B cell (primary cell): Measurements from ENCODE around the gene BUB1B. TPM values are rescaled to one million over a fixed set of nuclear protein-coding genes. Genes with fewer than 3 reads are reported as not detected.

Experiments used
- ATAC-seq: fragments of 200-7000 bp; cut with Tn5 transposase; one replicate; pipeline ENCODE4 v1.10.0; 2021; ENCODE audit warnings: low read depth, mild to moderate bottlenecking, moderate number of reproducible peaks, moderate library complexity
- CTCF ChIA-PET: fragments of 350-600 bp; sonication (Branson Sonifier 250); formaldehyde crosslinking; loops from one replicate; lab custom pipeline; 2021; ENCODE audit warnings: antibody characterized with exemption, inconsistent platforms; lab: Charles Lee
- POLR2A ChIA-PET: fragments of 350-600 bp; sonication (Branson Sonifier 250); formaldehyde crosslinking; loops from one replicate; lab custom pipeline; 2021; ENCODE audit warnings: antibody characterized with exemption; lab: Charles Lee
- DNase-seq: peaks from one replicate; pipeline ENCODE4 v3.0.0; 2013
- H2AFZ ChIP-seq: 2 replicates; pipeline ENCODE4 v1.6.1; 2012; ENCODE audit warnings: mild to moderate bottlenecking, low read depth, low read length; ENCODE audit not compliant: insufficient read depth, poor library complexity, severe bottlenecking
- H3K27ac ChIP-seq, 2 donors: 1 replicate in 1 of 2; 2 replicates in 1 of 2; pipeline ENCODE4 v1.5.1; 2012 to 2013; ENCODE audit warnings: low read length in 2 of 2, mild to moderate bottlenecking in 2 of 2, moderate library complexity in 1 of 2
- H3K27me3 ChIP-seq, 4 experiments: fragments of 200-600 bp in 1 of 4; sonication (generic) in 1 of 4; replicated peaks in 1 of 4; 1 replicate in 2 of 4; 2 replicates in 2 of 4; pipeline versions ENCODE4 v1.6.1 to v1.7.0; 2013 to 2016; ENCODE audit warnings: low read length in 3 of 4, mild to moderate bottlenecking in 2 of 4, mixed read lengths in 1 of 4, moderate library complexity in 1 of 4; ENCODE audit not compliant: insufficient read depth in 4 of 4, control insufficient read depth in 3 of 4; ENCODE audit errors: control extremely low read depth in 1 of 4
- H3K36me3 ChIP-seq, 2 experiments: replicated peaks in 1 of 2; 1 replicate in 1 of 2; 2 replicates in 1 of 2; pipeline versions ENCODE4 v1.6.1 to v1.7.1; 2013; ENCODE audit warnings: low read length in 1 of 2; ENCODE audit not compliant: insufficient read depth in 2 of 2, control insufficient read depth in 1 of 2; ENCODE audit errors: control extremely low read depth in 1 of 2, extremely low read depth in 1 of 2
- H3K4me1 ChIP-seq, 2 donors: fragments of 200-600 bp in 1 of 2; sonication (generic) in 1 of 2; 1 replicate in 1 of 2; 2 replicates in 1 of 2; pipeline versions ENCODE4 v1.5.1 to v1.6.1; 2013 to 2017; ENCODE audit warnings: low read length in 2 of 2; ENCODE audit not compliant: control insufficient read depth in 2 of 2, insufficient read depth in 2 of 2
- H3K4me2 ChIP-seq: replicated peaks from 2 replicates; pipeline ENCODE3; 2012; ENCODE audit warnings: mild to moderate bottlenecking, low read depth, low read length; ENCODE audit not compliant: poor library complexity, severe bottlenecking
- H3K4me3 ChIP-seq, 5 experiments: fragments of 200-600 bp in 1 of 5; sonication (generic) in 1 of 5; 1 replicate in 3 of 5; 2 replicates in 2 of 5; pipeline versions ENCODE4 v1.5.1 to v1.7.0; 2011 to 2016; ENCODE audit warnings: low read length in 4 of 5, mild to moderate bottlenecking in 4 of 5, low read depth in 2 of 5, control low read depth in 1 of 5, moderate library complexity in 1 of 5; ENCODE audit not compliant: insufficient read depth in 1 of 5; ENCODE audit errors: control extremely low read depth in 1 of 5, extremely low read depth in 1 of 5
- H3K79me2 ChIP-seq: fragments of 200-600 bp; sonication (generic); one replicate; pipeline ENCODE4 v1.6.0; 2016; ENCODE audit warnings: low read length; ENCODE audit not compliant: control insufficient read depth, insufficient read depth
- H3K9ac ChIP-seq: fragments of 200-600 bp; sonication (generic); 2 replicates; pipeline ENCODE4 v1.6.1; 2017; ENCODE audit warnings: mild to moderate bottlenecking, low read length, moderate library complexity
- H3K9me3 ChIP-seq, 3 donors: one replicate each; pipeline versions ENCODE4 v1.6.1 to v1.7.1; 2013; ENCODE audit warnings: low read length in 2 of 3; ENCODE audit not compliant: control insufficient read depth in 2 of 3, insufficient read depth in 1 of 3; ENCODE audit errors: control extremely low read depth in 1 of 3
- H4K20me1 ChIP-seq: 2 replicates; pipeline ENCODE4 v1.6.0; 2012; ENCODE audit warnings: mild to moderate bottlenecking, low read length; ENCODE audit not compliant: insufficient read depth, control insufficient read depth, poor library complexity, severe bottlenecking
- H3K27ac Mint-ChIP-seq: one replicate; pipeline ENCODE4 v1.8.0; 2021; ENCODE audit warnings: mixed read lengths
- H3K27me3 Mint-ChIP-seq: one replicate; pipeline ENCODE4 v1.8.0; 2021; ENCODE audit warnings: mixed read lengths
- H3K4me1 Mint-ChIP-seq: one replicate; pipeline ENCODE4 v1.8.0; 2021; ENCODE audit warnings: mixed read lengths
- H3K4me3 Mint-ChIP-seq: one replicate; pipeline ENCODE4 v1.8.0; 2021; ENCODE audit warnings: mixed read lengths
- H3K9me3 Mint-ChIP-seq: one replicate; pipeline ENCODE4 v1.8.0; 2022; ENCODE audit warnings: mixed read lengths; ENCODE audit not compliant: insufficient read depth
- EZH2 ChIP-seq: IDR thresholded peaks from 2 replicates; pipeline ENCODE4 v1.6.1; 2012; ENCODE audit warnings: borderline replicate concordance, low read depth, mild to moderate bottlenecking, moderate library complexity, low read length; ENCODE audit not compliant: insufficient read depth, poor library complexity, severe bottlenecking
- WGBS: methylation state at CpG from one replicate; pipeline ENCODE4 v1.1.5; 2013; ENCODE audit warnings: missing lambda C conversion rate; ENCODE audit not compliant: insufficient coverage; 5-methylcytosine and 5-hydroxymethylcytosine counted together
- intact Hi-C: fragments of 100-400 bp; cut with micrococcal nuclease; formaldehyde crosslinking; loops from one replicate; pipeline ENCODE4 v1.10.0; 2022
- polyA plus RNA-seq: library from polyadenylated mRNA; depleted of rRNA; stranded (reverse); fragments of >200 nt; gene quantifications from 2 replicates; pipeline ENCODE4 v1.2.3, GENCODE V29; 2012
- total RNA-seq, 2 donors: library from RNA; stranded (reverse); fragments of 120-200 nt in 1 of 2; gene quantifications; 1 replicate in 1 of 2; 2 replicates in 1 of 2; pipeline versions ENCODE4 v1.2.3 to v1.2.4, GENCODE V29; 2013 to 2022
- TF ChIP-seq, protein P1 (sequence below): fragments of 200-600 bp; IDR thresholded peaks from one replicate; pipeline ENCODE4 v1.8.0; 2022; ENCODE audit warnings: antibody characterized with exemption, mild to moderate bottlenecking

The BUB1B gene
- total and polyA plus RNA-seq, 2 donors (not counting 1 experiment from before 2014, with no cell fraction given), result 0.70 to 4.4 TPM

DNA sequence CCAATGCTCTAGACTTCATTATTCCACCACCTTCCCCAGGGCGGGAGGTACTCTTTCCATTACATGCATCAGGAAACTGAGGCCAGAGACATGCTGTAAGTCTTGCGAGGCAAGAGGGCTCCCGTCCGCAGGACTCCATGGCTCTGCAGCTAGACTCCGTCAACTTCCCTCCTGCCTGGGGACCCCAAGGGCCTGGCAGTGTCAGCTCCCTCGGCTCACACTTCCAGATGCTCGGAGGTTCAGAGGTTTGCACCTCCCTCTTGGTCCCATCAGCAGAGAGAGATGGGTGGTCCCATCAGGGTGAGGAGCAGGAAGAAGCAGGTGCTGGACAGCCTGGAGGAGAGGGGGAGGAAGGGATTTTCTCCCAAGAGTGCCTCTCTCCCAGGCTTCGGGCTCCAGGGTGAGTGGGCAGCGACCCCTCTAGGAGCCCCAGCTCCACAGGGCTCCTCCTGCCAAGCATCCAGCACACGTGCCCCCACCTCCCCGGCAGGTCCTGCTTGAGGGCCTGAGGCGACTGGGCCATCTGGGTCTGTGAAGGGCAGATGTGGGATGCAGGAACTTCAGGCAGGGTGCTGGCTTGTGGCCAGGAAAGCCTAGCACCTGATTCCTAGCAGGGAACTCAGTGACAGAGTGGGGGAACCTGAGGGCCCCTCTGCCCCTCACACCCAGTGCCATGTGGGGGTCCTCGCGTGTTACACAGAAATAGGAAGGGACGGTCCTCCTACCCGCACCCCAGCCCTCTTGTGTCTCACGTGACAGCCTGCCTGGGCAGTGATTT is 87.3 kb downstream of the BUB1B start:
- no peak for TF ChIP-seq EZH2
- TF ChIP-seq, protein P1, sequence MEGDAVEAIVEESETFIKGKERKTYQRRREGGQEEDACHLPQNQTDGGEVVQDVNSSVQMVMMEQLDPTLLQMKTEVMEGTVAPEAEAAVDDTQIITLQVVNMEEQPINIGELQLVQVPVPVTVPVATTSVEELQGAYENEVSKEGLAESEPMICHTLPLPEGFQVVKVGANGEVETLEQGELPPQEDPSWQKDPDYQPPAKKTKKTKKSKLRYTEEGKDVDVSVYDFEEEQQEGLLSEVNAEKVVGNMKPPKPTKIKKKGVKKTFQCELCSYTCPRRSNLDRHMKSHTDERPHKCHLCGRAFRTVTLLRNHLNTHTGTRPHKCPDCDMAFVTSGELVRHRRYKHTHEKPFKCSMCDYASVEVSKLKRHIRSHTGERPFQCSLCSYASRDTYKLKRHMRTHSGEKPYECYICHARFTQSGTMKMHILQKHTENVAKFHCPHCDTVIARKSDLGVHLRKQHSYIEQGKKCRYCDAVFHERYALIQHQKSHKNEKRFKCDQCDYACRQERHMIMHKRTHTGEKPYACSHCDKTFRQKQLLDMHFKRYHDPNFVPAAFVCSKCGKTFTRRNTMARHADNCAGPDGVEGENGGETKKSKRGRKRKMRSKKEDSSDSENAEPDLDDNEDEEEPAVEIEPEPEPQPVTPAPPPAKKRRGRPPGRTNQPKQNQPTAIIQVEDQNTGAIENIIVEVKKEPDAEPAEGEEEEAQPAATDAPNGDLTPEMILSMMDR, result no peak
- H3K27ac ChIP-seq, result no peak overlapping the region
- no peak overlapping the region for H2AFZ ChIP-seq
- no peaks in the 10 kb centered on the region for H3K79me2 ChIP-seq
- Mint-ChIP-seq H3K9me3 (no peaks in the 10 kb centered on the region), H3K4me1 (peaks cover 4% of the 10 kb centered on the region), H3K4me3 (no peak overlapping the region), H3K27me3 (peaks cover 13% of the 10 kb centered on the region), H3K27ac (no peak overlapping the region)
- peaks cover 0 to 28% (median 7%) of the 10 kb centered on the region in 4 experiments for H3K27me3 ChIP-seq
- WGBS, result 91% methylated on average over 14 of the region's 17 CpGs
- POLR2A ChIA-PET, result no interaction called here
- ATAC-seq (no peak), DNase-seq (no peak)
- CTCF ChIA-PET, result interaction anchor here (1.2 kb wide), 1 partner anchor 31 kb away, joined by 3 read pairs; no protein-coding TSS in a partner anchor
- no peak overlapping the region for H3K4me3 ChIP-seq
- H3K9me3 ChIP-seq, result peaks cover 0 to 2% (median 0%) of the 10 kb centered on the region in 3 donors
- no peaks in the 10 kb centered on the region for H4K20me1 ChIP-seq
- H3K9ac ChIP-seq, result no peak overlapping the region
- intact Hi-C loops, result no loop called here
- no peak overlapping the region for H3K4me2 ChIP-seq
- H3K4me1 ChIP-seq, result peaks cover 4 to 11% of the 10 kb centered on the region in 2 donors
- H3K36me3 ChIP-seq, result no peaks in the 10 kb centered on the region
